GM12878 (cell line): ENCODE data around the gene TLX2. TPM values are rescaled to one million over a fixed set of nuclear protein-coding genes. Genes with fewer than 3 reads are reported as not detected.

ENCODE experiments used
- ATAC-seq: fragments of 200-7000 bp; cut with Tn5 transposase; 3 replicates; pipeline ENCODE4 v1.9.1; 2020; ENCODE audit warnings: mild to moderate bottlenecking, moderate library complexity
- BruUV-seq: library from RNA; stranded (reverse); fragments of 400-500 nt; replicated peaks from 2 replicates; lab custom pipeline; 2021; lab: Mats Ljungman, UMichigan
- CTCF ChIA-PET: fragments of 300-600 bp; sonication (Branson Sonifier 250); formaldehyde crosslinking; extraction: SDS; loops from one replicate; lab custom pipeline; 2021; ENCODE audit warnings: inconsistent platforms; lab: Yijun Ruan, JAX
- POLR2A ChIA-PET: fragments of 350-600 bp; formaldehyde crosslinking; extraction: SDS; loops from one replicate; lab custom pipeline; 2021; ENCODE audit warnings: inconsistent platforms; lab: Charles Lee
- RAD21 ChIA-PET: fragments of 300-600 bp; sonication (Branson Sonifier 250); formaldehyde crosslinking; loops from one replicate; lab custom pipeline; 2023; ENCODE audit warnings: antibody characterized with exemption; ENCODE audit not compliant: unreplicated experiment; lab: Charles Lee
- SMC1A ChIA-PET: fragments of 300-600 bp; sonication (Branson Sonifier 250); formaldehyde crosslinking; loops from one replicate; lab custom pipeline; 2023; ENCODE audit not compliant: unreplicated experiment, uncharacterized antibody; lab: Charles Lee
- DNase-seq: peaks from one replicate; pipeline ENCODE4 v3.0.0-alpha.2; 2011; ENCODE audit warnings: low read depth, low spot score
- FAIRE-seq: peaks from 3 replicates; lab custom pipeline; 2011; peaks lifted over from hg19 to GRCh38; lab: Jason Lieb, UNC
- H2AFZ ChIP-seq: 2 replicates; pipeline ENCODE4 v1.6.0; 2011; ENCODE audit warnings: low read depth, low read length, control low read depth; ENCODE audit not compliant: control insufficient read depth
- H3K27ac ChIP-seq: 2 replicates; pipeline ENCODE4 v1.5.1; 2011; ENCODE audit warnings: control low read depth; ENCODE audit not compliant: control insufficient read depth, insufficient read depth
- H3K27me3 ChIP-seq, 2 experiments: replicated peaks in 1 of 2; 2 replicates each; pipeline versions ENCODE4 v1.6.0 to v1.6.1; 2011; ENCODE audit warnings: low read length in 1 of 2; ENCODE audit not compliant: control insufficient read depth in 2 of 2, insufficient read depth in 2 of 2
- H3K36me3 ChIP-seq, 2 experiments: 2 replicates each; pipeline ENCODE4 v1.5.1; 2011; ENCODE audit warnings: low read length in 1 of 2; ENCODE audit not compliant: control insufficient read depth in 2 of 2, insufficient read depth in 2 of 2
- H3K4me1 ChIP-seq: 2 replicates; pipeline ENCODE4 v1.6.1; 2011; ENCODE audit warnings: mild to moderate bottlenecking, low read length, moderate library complexity, mixed read lengths; ENCODE audit not compliant: control insufficient read depth, insufficient read depth
- H3K4me2 ChIP-seq: 2 replicates; pipeline ENCODE4 v1.6.0; 2011; ENCODE audit warnings: control low read depth; ENCODE audit not compliant: control insufficient read depth, insufficient read depth
- H3K4me3 ChIP-seq: fragments of 200-600 bp; sonication (generic); 2 replicates; pipeline ENCODE4 v1.5.1; 2016
- H3K79me2 ChIP-seq: 2 replicates; pipeline ENCODE4 v1.6.0; 2011; ENCODE audit warnings: low read length; ENCODE audit not compliant: control insufficient read depth, insufficient read depth
- H3K9ac ChIP-seq: 2 replicates; pipeline ENCODE4 v1.8.0; 2011; ENCODE audit warnings: low read length, control low read depth, mixed read lengths; ENCODE audit not compliant: control insufficient read depth, insufficient read depth
- H3K9me3 ChIP-seq: replicated peaks from 3 replicates; pipeline ENCODE4 v1.5.1; 2011; ENCODE audit warnings: mild to moderate bottlenecking, low read length; ENCODE audit not compliant: control insufficient read depth, insufficient read depth
- H4K20me1 ChIP-seq: 2 replicates; pipeline ENCODE4 v1.6.0; 2011; ENCODE audit not compliant: control insufficient read depth, insufficient read depth
- ATF7 ChIP-seq: fragments of 450-650 bp; IDR thresholded peaks from 2 replicates; pipeline ENCODE4 v1.6.1; 2016; ENCODE audit warnings: low read depth, mild to moderate bottlenecking
- BACH1 ChIP-seq: fragments of 450-650 bp; IDR thresholded peaks from 2 replicates; pipeline ENCODE4 v1.6.1; 2017; ENCODE audit warnings: mild to moderate bottlenecking, borderline replicate concordance
- BMI1 ChIP-seq: fragments of 450-650 bp; IDR thresholded peaks from 2 replicates; pipeline ENCODE4 v1.6.1; 2016; ENCODE audit warnings: mild to moderate bottlenecking, moderate library complexity, borderline replicate concordance
- CBFB ChIP-seq: IDR thresholded peaks from 2 replicates; pipeline ENCODE4 v1.6.1; 2016; ENCODE audit warnings: antibody characterized with exemption, low read depth
- CHD1 ChIP-seq: IDR thresholded peaks from 2 replicates; pipeline ENCODE4 v1.6.1; 2012; ENCODE audit warnings: low read depth, low read length, improper control_type of control experiment
- CREB1 ChIP-seq: IDR thresholded peaks from 2 replicates; pipeline ENCODE4 v1.6.1; 2012; ENCODE audit warnings: low read depth, mild to moderate bottlenecking, inconsistent platforms
- EGR1 ChIP-seq, 2 experiments: IDR thresholded peaks; 1 replicate in 1 of 2; 2 replicates in 1 of 2; pipeline ENCODE4 v1.6.1; 2011 to 2012; ENCODE audit warnings: low read depth in 2 of 2, low read length in 2 of 2, borderline replicate concordance in 1 of 2, mild to moderate bottlenecking in 1 of 2, moderate library complexity in 1 of 2
- IKZF2 ChIP-seq, 2 experiments: fragments of 450-650 bp; IDR thresholded peaks; 2 replicates each; pipeline ENCODE4 v1.6.1; 2017; ENCODE audit warnings: mild to moderate bottlenecking in 2 of 2, moderate library complexity in 2 of 2
- MLLT1 ChIP-seq: fragments of 450-650 bp; IDR thresholded peaks from 2 replicates; pipeline ENCODE4 v1.6.1; 2016; ENCODE audit warnings: mild to moderate bottlenecking
- MXI1 ChIP-seq: fragments of 150-350 bp; IDR thresholded peaks from 2 replicates; pipeline ENCODE4 v1.6.1; 2011; ENCODE audit warnings: low read depth, mild to moderate bottlenecking, inconsistent platforms, low read length, improper control_type of control experiment
- MYB ChIP-seq: fragments of 150-350 bp; IDR thresholded peaks from 2 replicates; pipeline ENCODE4 v1.6.1; 2014; ENCODE audit warnings: mild to moderate bottlenecking, low read depth, low read length, borderline replicate concordance
- MYC ChIP-seq: IDR thresholded peaks from 2 replicates; pipeline ENCODE4 v1.6.1; 2011; ENCODE audit warnings: mild to moderate bottlenecking, low read length, moderate library complexity, inconsistent platforms; ENCODE audit not compliant: insufficient read depth, insufficient replicate concordance, insufficient read length, severe bottlenecking
- NBN ChIP-seq: fragments of 450-650 bp; IDR thresholded peaks from 2 replicates; pipeline ENCODE4 v1.6.1; 2016
- POLR2A ChIP-seq: IDR thresholded peaks from 2 replicates; pipeline ENCODE4 v1.6.1; 2011; ENCODE audit warnings: low read depth, mild to moderate bottlenecking, low read length
- POLR2AphosphoS2 ChIP-seq: IDR thresholded peaks from 2 replicates; pipeline ENCODE4 v1.6.1; 2011; ENCODE audit warnings: low read depth, mild to moderate bottlenecking, low read length, improper control_type of control experiment, moderate library complexity
- POU2F2 ChIP-seq: IDR thresholded peaks from 3 replicates; pipeline ENCODE4 v1.6.1; 2011; ENCODE audit warnings: low read depth, mild to moderate bottlenecking, low read length, borderline replicate concordance
- RB1 ChIP-seq: fragments of 450-650 bp; formaldehyde crosslinking; IDR thresholded peaks from 2 replicates; pipeline ENCODE4 v1.6.1; 2017; ENCODE audit warnings: mild to moderate bottlenecking, borderline replicate concordance
- RELB ChIP-seq: fragments of 450-650 bp; IDR thresholded peaks from 2 replicates; pipeline ENCODE4 v1.6.1; 2017; ENCODE audit warnings: low read depth, mild to moderate bottlenecking, moderate library complexity
- WGBS: methylation state at CpG from one replicate; pipeline ENCODE4 v1.1.6; 2016; ENCODE audit warnings: low lambda C conversion rate; ENCODE audit not compliant: insufficient replicate concordance, insufficient coverage; ENCODE audit errors: missing lambda C conversion rate; 5-methylcytosine and 5-hydroxymethylcytosine counted together
- in situ Hi-C: fragments of 300-500 bp; cut with MboI; formaldehyde crosslinking; loops from 9 replicates; pipeline ENCODE4 v1.14.3; 2018; ENCODE audit warnings: mixed read lengths
- intact Hi-C: fragments of 100-400 bp; cut with micrococcal nuclease; formaldehyde crosslinking; loops from one replicate; pipeline ENCODE4 v1.14.2; 2022; ENCODE audit not compliant: unreplicated experiment
- polyA plus RNA-seq, 11 experiments: library from polyadenylated mRNA; depleted of rRNA in 4 of 11; unstranded in 6 of 11; stranded (reverse) in 5 of 11; fragments of >200 nt; fragmentation: Nextera tagmentation in 4 of 11; fragmentation: Illumina TruSeq in 1 of 11; extraction: Ambion mirVana in 4 of 11; extraction: Trizol in 1 of 11; gene quantifications; 1 replicate in 1 of 11; 2 replicates in 10 of 11; pipeline versions ENCODE4 v1.2.1 to v1.2.3, GENCODE V29; 2011 to 2016; ENCODE audit warnings: inconsistent platforms in 2 of 11, missing spikeins in 2 of 11, low read depth in 1 of 11
- total RNA-seq, 4 experiments: library from RNA; depleted of rRNA in 3 of 4; stranded (reverse); fragments of >200 nt in 3 of 4; fragmentation: Illumina TruSeq in 1 of 4; extraction: Trizol in 1 of 4; gene quantifications; 2 replicates each; pipeline versions ENCODE4 v1.2.1 to v1.2.3, GENCODE V29; 2013 to 2021

Gene TLX2
- total and polyA plus RNA-seq, 10 of the 15 experiments (the other 5 are each of a cell fraction or from before 2014, with no cell fraction given), result 0.06 to 5.5 (median 3.6) TPM; not detected in 1

- Histone ChIP-seq H3K9ac (peak overlapping the region; percentile 96), H2AFZ (peak overlapping the region; percentile 81), H3K4me3 (peak overlapping the region; percentile 95), H3K27ac (peak overlapping the region; percentile 93), H3K36me3 (peaks cover 1 to 11% of the 10 kb centered on the region in 2 experiments; a peak in 2 of 4 replicates), H3K4me1 (peaks cover 27% of the 10 kb centered on the region), H3K4me2 (peak overlapping the region; percentile 91), H4K20me1 (no peaks in the 10 kb centered on the region), H3K27me3 (no peaks in the 10 kb centered on the region), H3K9me3 (no peaks in the 10 kb centered on the region; the same call in 2 of the 3 replicates), H3K79me2 (peaks cover 67% of the 10 kb centered on the region)
- BruUV-seq, result TSS peak; percentile 73
- CTCF ChIA-PET, result interaction anchor here (1.1 to 8.5 kb wide), 6 partner anchors 8 to 31 kb away, joined by 3 to 115 read pairs (median 5); no protein-coding TSS in a partner anchor
- FAIRE-seq (no peak), DNase-seq (no peak), ATAC-seq (peak; percentile 57)
- in situ Hi-C loops (no loop called here), intact Hi-C loops (loop anchor here (1.0 to 2.0 kb wide), 2 partner anchors 16 to 25 kb away; no protein-coding TSS in a partner anchor)
- POLR2A ChIA-PET, result interaction anchor here (0.5 to 17.8 kb wide), 3 partner anchors 15 to 172 kb away, joined by 4 to 441 read pairs (median 4); no protein-coding TSS in a partner anchor
- SMC1A ChIA-PET, result interaction anchor here (0.9 to 4.8 kb wide), 9 partner anchors 11 to 46 kb away, joined by 3 to 42 read pairs (median 4); partner anchors contain the start of genes AUP1 and HTRA2
- under 1% methylated on average over 58 of the region's 58 CpGs for WGBS
- RAD21 ChIA-PET, result interaction anchor here (0.8 to 6.5 kb wide), 4 partner anchors 15 to 115 kb away, joined by 3 to 96 read pairs (median 4); no protein-coding TSS in a partner anchor
- TF ChIP-seq POLR2AphosphoS2 (no peak), CREB1 (no peak), MYC (no peak), POLR2A (peak; percentile 60; the same call in 1 of the 2 replicates), MYB (no peak), RB1 (no peak), NBN (no peak), IKZF2 (IDR thresholded peaks at IDR 0.05) (peak in 1 of 2 experiments; percentile 34), CBFB (peak; percentile 15; the same call in 1 of the 2 replicates), EGR1 (IDR thresholded peaks at IDR 0.05; ENCODE audit: borderline replicate concordance in 1 of 2, low read depth in 2 of 2, low read length in 2 of 2) (no peak), ATF7 (no peak), MXI1 (peak; percentile 44; the same call in 1 of the 2 replicates), BACH1 (peak; percentile 37; the same call in 1 of the 2 replicates), POU2F2 (no peak), MLLT1 (peak; percentile 33; the same call in 1 of the 2 replicates), CHD1 (no peak), BMI1 (no peak), RELB (peak; percentile 45; the same call in 1 of the 2 replicates)
These were observed 40.7 kb downstream of the TLX2 start for GRCh38 chr2:74554820-74555531.
